HepG2 (cell line): ENCODE results near the gene CALN1. TPM values are rescaled to one million over a fixed set of nuclear protein-coding genes. Genes with fewer than 3 reads are reported as not detected.

ENCODE experiments used
- ATAC-seq: fragments of 200-7000 bp; cut with Tn5 transposase; 3 replicates; pipeline ENCODE4 v1.9.1; 2020; ENCODE audit warnings: mild to moderate bottlenecking, moderate library complexity
- BruUV-seq: library from RNA; stranded (reverse); fragments of 400-500 nt; replicated peaks from 2 replicates; lab custom pipeline; 2021; lab: Mats Ljungman, UMichigan
- CTCF ChIA-PET: fragments of 300-600 bp; formaldehyde crosslinking; extraction: SDS; loops from one replicate; lab custom pipeline; 2021; ENCODE audit warnings: low total read pairs, inconsistent platforms, low intra/inter-chr PET ratio; lab: Yijun Ruan, JAX
- POLR2A ChIA-PET: fragments of 350-600 bp; sonication (Branson Sonifier 250); formaldehyde crosslinking; loops from one replicate; lab custom pipeline; 2020; ENCODE audit warnings: antibody characterized with exemption, inconsistent platforms; lab: Yijun Ruan, JAX
- DNase-seq: peaks from one replicate; pipeline ENCODE4 v3.0.0-alpha.2; 2015; ENCODE audit warnings: low spot score
- FAIRE-seq: peaks from 3 replicates; lab custom pipeline; 2011; peaks lifted over from hg19 to GRCh38; lab: Jason Lieb, UNC
- H2AFZ ChIP-seq: one replicate; pipeline ENCODE4 v1.6.1; 2011; ENCODE audit warnings: low read length, inconsistent platforms
- H3K27ac ChIP-seq: fragments of 300-600 bp; 3 replicates; pipeline ENCODE4 v1.8.0; 2011; ENCODE audit warnings: mixed run types, mild to moderate bottlenecking, mixed read lengths, low read length, inconsistent platforms; ENCODE audit not compliant: insufficient read depth; ENCODE audit errors: extremely low read length
- H3K27me3 ChIP-seq, 2 experiments: fragments of 200-600 bp in 1 of 2; 2 replicates in 1 of 2; 3 replicates in 1 of 2; pipeline versions ENCODE4 v1.6.0 to v1.8.0; 2011; ENCODE audit warnings: low read length in 2 of 2, mild to moderate bottlenecking in 2 of 2, moderate library complexity in 2 of 2, inconsistent platforms in 1 of 2; ENCODE audit not compliant: insufficient read depth in 2 of 2, control insufficient read depth in 1 of 2
- H3K36me3 ChIP-seq, 2 experiments: fragments of 200-600 bp in 1 of 2; replicated peaks in 1 of 2; 2 replicates in 1 of 2; 3 replicates in 1 of 2; pipeline versions ENCODE4 v1.5.1 to v1.8.0; 2011; ENCODE audit warnings: low read length in 2 of 2, inconsistent platforms in 1 of 2; ENCODE audit not compliant: insufficient read depth in 2 of 2, control insufficient read depth in 1 of 2
- H3K4me1 ChIP-seq: 2 replicates; pipeline ENCODE4 v1.5.1; 2012; ENCODE audit warnings: low read length, inconsistent platforms; ENCODE audit not compliant: insufficient read depth
- H3K4me2 ChIP-seq: 2 replicates; pipeline ENCODE4 v1.6.0; 2011; ENCODE audit warnings: low read depth, low read length, inconsistent platforms
- H3K4me3 ChIP-seq, 3 experiments: fragments of 200-600 bp in 1 of 3; sonication (generic), shearing (Covaris generic) in 1 of 3; replicated peaks in 1 of 3; 2 replicates each; pipeline ENCODE4 v1.5.1; 2011 to 2016; ENCODE audit warnings: low read length in 3 of 3, inconsistent platforms in 2 of 3, low read depth in 2 of 3, mild to moderate bottlenecking in 2 of 3, control low read depth in 1 of 3, mixed read lengths in 1 of 3; ENCODE audit not compliant: insufficient read depth in 1 of 3
- H3K79me2 ChIP-seq: one replicate; pipeline ENCODE4 v1.6.1; 2011; ENCODE audit warnings: low read length, inconsistent platforms; ENCODE audit not compliant: insufficient read depth
- H3K9ac ChIP-seq: 2 replicates; pipeline ENCODE4 v1.6.0; 2011; ENCODE audit warnings: mild to moderate bottlenecking, low read depth, low read length, inconsistent platforms; ENCODE audit not compliant: insufficient read depth
- H3K9me3 ChIP-seq: 2 replicates; pipeline ENCODE4 v1.5.1; 2012; ENCODE audit warnings: mild to moderate bottlenecking, low read length
- H4K20me1 ChIP-seq: 2 replicates; pipeline ENCODE4 v1.6.0; 2011; ENCODE audit warnings: inconsistent platforms, mild to moderate bottlenecking, low read length, moderate library complexity; ENCODE audit not compliant: insufficient read depth
- DNMT3B ChIP-seq: conservative IDR thresholded peaks from 2 replicates; pipeline ENCODE4 v1.6.1; 2016; ENCODE audit warnings: missing biosample characterization, control low read depth
- KLF11 ChIP-seq: IDR thresholded peaks from 2 replicates; pipeline ENCODE4 v1.6.1; 2016; ENCODE audit warnings: missing compliant biosample characterization
- NFE2 ChIP-seq: sonication (generic); formaldehyde crosslinking; IDR thresholded peaks from 2 replicates; pipeline ENCODE4 v1.4.0; 2020; ENCODE audit warnings: missing genetic modification reagents
- POLR2A ChIP-seq, 2 experiments: IDR thresholded peaks; 2 replicates each; pipeline ENCODE4 v1.6.1; 2011; ENCODE audit warnings: low read depth in 2 of 2, low read length in 2 of 2, mild to moderate bottlenecking in 1 of 2, moderate library complexity in 1 of 2; ENCODE audit not compliant: insufficient read depth in 1 of 2
- SMAD3 ChIP-seq: sonication (generic); formaldehyde crosslinking; IDR thresholded peaks from 2 replicates; pipeline ENCODE4 v1.4.0; 2020; ENCODE audit warnings: missing genetic modification reagents
- SP140L ChIP-seq: sonication (generic); formaldehyde crosslinking; IDR thresholded peaks from 2 replicates; pipeline ENCODE4 v1.4.0; 2020; ENCODE audit warnings: missing genetic modification reagents, borderline replicate concordance
- SP2 ChIP-seq: sonication (generic); formaldehyde crosslinking; IDR thresholded peaks from 2 replicates; pipeline ENCODE4 v1.5.1; 2020; ENCODE audit warnings: mild to moderate bottlenecking, missing genetic modification reagents
- THAP11 ChIP-seq: IDR thresholded peaks from 2 replicates; pipeline ENCODE4 v1.6.1; 2016; ENCODE audit warnings: missing biosample characterization, missing genetic modification reagents
- THAP8 ChIP-seq: sonication (generic); formaldehyde crosslinking; IDR thresholded peaks from 2 replicates; pipeline ENCODE4 v1.5.1; 2020; ENCODE audit warnings: missing genetic modification reagents, mild to moderate bottlenecking, borderline replicate concordance
- ZNF282 ChIP-seq: fragments of 450-650 bp; IDR thresholded peaks from 2 replicates; pipeline ENCODE4 v1.6.1; 2018; ENCODE audit not compliant: partially characterized antibody
- ZNF451 ChIP-seq: sonication (generic); formaldehyde crosslinking; IDR thresholded peaks from 2 replicates; pipeline ENCODE4 v1.5.0; 2020; ENCODE audit warnings: mild to moderate bottlenecking, missing genetic modification reagents
- ZNF598 ChIP-seq: sonication (generic); formaldehyde crosslinking; IDR thresholded peaks from 2 replicates; pipeline ENCODE4 v1.5.1; 2020; ENCODE audit warnings: mild to moderate bottlenecking, missing genetic modification reagents, borderline replicate concordance
- ZNF770 ChIP-seq: sonication (generic); formaldehyde crosslinking; IDR thresholded peaks from 2 replicates; pipeline ENCODE4 v1.5.0; 2020; ENCODE audit warnings: mild to moderate bottlenecking, missing genetic modification reagents
- WGBS: methylation state at CpG from one replicate; pipeline ENCODE4 v1.1.6; 2017; ENCODE audit warnings: low lambda C conversion rate; 5-methylcytosine and 5-hydroxymethylcytosine counted together
- in situ Hi-C: cut with HindIII; loops from 2 replicates; pipeline ENCODE4 v1.10.0; 2017; ENCODE audit warnings: low pct_unique_long_range_greater_than_20kb; ENCODE audit not compliant: extremely low pct_ligation_motif_present
- intact Hi-C: fragments of 100-400 bp; cut with micrococcal nuclease; formaldehyde crosslinking; loops from one replicate; pipeline ENCODE4 v1.10.0; 2022; ENCODE audit not compliant: unreplicated experiment
- polyA plus RNA-seq, 8 experiments: library from polyadenylated mRNA; depleted of rRNA in 3 of 8; stranded (reverse) in 7 of 8; unstranded in 1 of 8; fragments of >200 nt; fragmentation: Illumina TruSeq in 4 of 8; extraction: Trizol in 4 of 8; gene quantifications; 2 replicates each; pipeline versions ENCODE4 v1.2.1 to v1.2.3, GENCODE V29; 2011 to 2016; ENCODE audit warnings: low read depth in 4 of 8, missing spikeins in 1 of 8, mixed read lengths in 1 of 8; ENCODE audit not compliant: insufficient read depth in 1 of 8
- total RNA-seq, 5 experiments: library from RNA; depleted of rRNA; stranded (reverse); fragments of >200 nt; fragmentation: Illumina TruSeq; extraction: Trizol; gene quantifications; 2 replicates each; pipeline ENCODE4 v1.2.3, GENCODE V29; 2016; ENCODE audit warnings: low read depth in 1 of 5
- TF ChIP-seq, protein P1 (sequence below): sonication (generic); formaldehyde crosslinking; IDR thresholded peaks from 2 replicates; pipeline ENCODE4 v1.5.0; 2020; ENCODE audit warnings: missing genetic modification reagents
- TF ChIP-seq, protein P2 (sequence below): sonication (generic); formaldehyde crosslinking; IDR thresholded peaks from 2 replicates; pipeline ENCODE4 v1.4.0; 2020; ENCODE audit warnings: missing genetic modification reagents
- TF ChIP-seq, protein P3 (sequence below): sonication (generic); formaldehyde crosslinking; IDR thresholded peaks from 2 replicates; pipeline ENCODE4 v1.4.0; 2020; ENCODE audit warnings: mild to moderate bottlenecking, missing genetic modification reagents

Gene CALN1
- total and polyA plus RNA-seq, 2 of the 13 experiments (the other 11 are each of a cell fraction or from before 2014, with no cell fraction given), result not detected

DNA sequence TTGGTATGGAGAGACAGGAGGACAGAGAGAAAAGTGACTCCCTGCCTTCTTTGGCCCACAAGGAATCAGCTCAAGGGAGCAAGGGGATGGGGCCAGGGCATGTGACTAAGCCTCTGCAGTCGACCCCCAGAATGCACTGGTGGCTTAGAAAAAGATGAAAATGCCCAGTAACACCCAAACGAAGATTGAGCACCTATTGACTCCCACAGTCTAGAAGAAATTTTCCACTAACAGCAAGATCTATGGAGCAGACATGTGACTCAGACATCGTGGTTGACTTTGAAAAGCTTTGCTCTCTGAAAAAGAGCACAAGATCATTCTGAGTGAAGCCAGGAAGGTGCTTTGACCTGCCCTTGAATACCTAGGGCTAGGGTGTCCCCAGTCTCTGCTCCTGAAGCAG, 586.0 kb downstream of the CALN1 start (continued):
- TF ChIP-seq SP140L, result no peak
- no peak for TF ChIP-seq ZNF770 (CRISPR knock-in tag)
- no peak for TF ChIP-seq NFE2 (CRISPR knock-in tag)
- no peak for TF ChIP-seq ZNF282
- no peak for TF ChIP-seq THAP11 (CRISPR knock-in tag)
- TF ChIP-seq, protein P1, sequence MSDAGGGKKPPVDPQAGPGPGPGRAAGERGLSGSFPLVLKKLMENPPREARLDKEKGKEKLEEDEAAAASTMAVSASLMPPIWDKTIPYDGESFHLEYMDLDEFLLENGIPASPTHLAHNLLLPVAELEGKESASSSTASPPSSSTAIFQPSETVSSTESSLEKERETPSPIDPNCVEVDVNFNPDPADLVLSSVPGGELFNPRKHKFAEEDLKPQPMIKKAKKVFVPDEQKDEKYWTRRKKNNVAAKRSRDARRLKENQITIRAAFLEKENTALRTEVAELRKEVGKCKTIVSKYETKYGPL (CRISPR knock-in tag), result no peak
- TF ChIP-seq SP2, result no peak
- TF ChIP-seq POLR2A (IDR thresholded peaks at IDR 0.05; ENCODE audit: insufficient read depth in 1 of 2, low read depth in 2 of 2, low read length in 2 of 2), result no peak
- TF ChIP-seq, all 625 proteins: peak for 0

- CTCF ChIA-PET, result no interaction called here
- ATAC-seq (no peak), FAIRE-seq (no peak)
- TF ChIP-seq, protein P2, sequence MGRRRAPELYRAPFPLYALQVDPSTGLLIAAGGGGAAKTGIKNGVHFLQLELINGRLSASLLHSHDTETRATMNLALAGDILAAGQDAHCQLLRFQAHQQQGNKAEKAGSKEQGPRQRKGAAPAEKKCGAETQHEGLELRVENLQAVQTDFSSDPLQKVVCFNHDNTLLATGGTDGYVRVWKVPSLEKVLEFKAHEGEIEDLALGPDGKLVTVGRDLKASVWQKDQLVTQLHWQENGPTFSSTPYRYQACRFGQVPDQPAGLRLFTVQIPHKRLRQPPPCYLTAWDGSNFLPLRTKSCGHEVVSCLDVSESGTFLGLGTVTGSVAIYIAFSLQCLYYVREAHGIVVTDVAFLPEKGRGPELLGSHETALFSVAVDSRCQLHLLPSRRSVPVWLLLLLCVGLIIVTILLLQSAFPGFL, result no peak
- TF ChIP-seq ZNF598 (CRISPR knock-in tag), result no peak
- TF ChIP-seq, protein P3, sequence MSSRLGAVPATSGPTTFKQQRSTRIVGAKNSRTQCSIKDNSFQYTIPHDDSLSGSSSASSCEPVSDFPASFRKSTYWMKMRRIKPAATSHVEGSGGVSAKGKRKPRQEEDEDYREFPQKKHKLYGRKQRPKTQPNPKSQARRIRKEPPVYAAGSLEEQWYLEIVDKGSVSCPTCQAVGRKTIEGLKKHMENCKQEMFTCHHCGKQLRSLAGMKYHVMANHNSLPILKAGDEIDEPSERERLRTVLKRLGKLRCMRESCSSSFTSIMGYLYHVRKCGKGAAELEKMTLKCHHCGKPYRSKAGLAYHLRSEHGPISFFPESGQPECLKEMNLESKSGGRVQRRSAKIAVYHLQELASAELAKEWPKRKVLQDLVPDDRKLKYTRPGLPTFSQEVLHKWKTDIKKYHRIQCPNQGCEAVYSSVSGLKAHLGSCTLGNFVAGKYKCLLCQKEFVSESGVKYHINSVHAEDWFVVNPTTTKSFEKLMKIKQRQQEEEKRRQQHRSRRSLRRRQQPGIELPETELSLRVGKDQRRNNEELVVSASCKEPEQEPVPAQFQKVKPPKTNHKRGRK (CRISPR knock-in tag), result no peak
- TF ChIP-seq KLF11 (CRISPR knock-in tag), result no peak
- no peak for TF ChIP-seq SMAD3
- no peak for TF ChIP-seq DNMT3B (CRISPR knock-in tag)
- no peak for TF ChIP-seq THAP8 (CRISPR knock-in tag)
- TF ChIP-seq ZNF451 (CRISPR knock-in tag), result no peak
Measured at GRCh38 chr7:71824006-71824760, 588.0 kb downstream of the CALN1 start.

More at GRCh38 chr7:71824006-71824760, 588.0 kb downstream of the CALN1 start:
- in situ Hi-C loops (no loop called here), intact Hi-C loops (no loop called here)
- Histone ChIP-seq H3K4me2 (no peak overlapping the region), H4K20me1 (no peaks in the 10 kb centered on the region), H3K27ac (no peak overlapping the region), H2AFZ (no peak overlapping the region), H3K79me2 (no peaks in the 10 kb centered on the region), H3K4me1 (no peaks in the 10 kb centered on the region), H3K9me3 (no peaks in the 10 kb centered on the region), H3K4me3 (no peak overlapping the region), H3K36me3 (no peaks in the 10 kb centered on the region), H3K9ac (no peak overlapping the region), H3K27me3 (peaks cover 0 to 4% of the 10 kb centered on the region in 2 experiments; a peak in 1 of 5 replicates)
- no TSS peak for BruUV-seq
- POLR2A ChIA-PET, result no interaction called here
- no peak for DNase-seq
- 8% methylated on average over 5 of the region's 9 CpGs for WGBS
